Mesodermal cell (in vitro differentiated cells): ENCODE data around the gene SLC25A48.

Source experiments
- H3K27ac ChIP-seq: 2 replicates; pipeline ENCODE4 v1.7.0; 2013; ENCODE audit warnings: mild to moderate bottlenecking, low read depth, low read length, moderate library complexity; ENCODE audit not compliant: severe bottlenecking
- H3K36me3 ChIP-seq: 2 replicates; pipeline ENCODE4 v1.7.1; 2013; ENCODE audit warnings: mild to moderate bottlenecking, low read length, moderate library complexity; ENCODE audit not compliant: control insufficient read depth, insufficient read depth
- H3K4me1 ChIP-seq: one replicate; pipeline ENCODE4 v1.7.1; 2013; ENCODE audit warnings: mild to moderate bottlenecking, low read length; ENCODE audit not compliant: insufficient read depth, control insufficient read depth, poor library complexity, severe bottlenecking
- H3K4me3 ChIP-seq: 2 replicates; pipeline ENCODE4 v1.7.0; 2013; ENCODE audit warnings: low read length, control low read depth, mild to moderate bottlenecking; ENCODE audit not compliant: insufficient read depth, poor library complexity, severe bottlenecking; ENCODE audit errors: extremely low read depth
- H3K9me3 ChIP-seq: 2 replicates; pipeline ENCODE4 v1.7.1; 2013; ENCODE audit warnings: mild to moderate bottlenecking, low read length, moderate library complexity; ENCODE audit not compliant: control insufficient read depth
- WGBS, 2 experiments: methylation state at CpG; one replicate each; pipeline ENCODE4 v1.1.5; 2013; ENCODE audit warnings: missing lambda C conversion rate in 2 of 2; ENCODE audit not compliant: insufficient coverage in 2 of 2; 5-methylcytosine and 5-hydroxymethylcytosine counted together

Gene SLC25A48

GRCh38 chr5:135822959-135823358 is 11.5 kb upstream of the SLC25A48 start:
- no peak overlapping the region for H3K27ac ChIP-seq
- no peaks in the 10 kb centered on the region for H3K4me1 ChIP-seq
- 94 to 95% methylated on average over 3 to 4 of the region's 4 CpGs for WGBS, 2 experiments
- no peaks in the 10 kb centered on the region for H3K36me3 ChIP-seq
- H3K4me3 ChIP-seq = no peak overlapping the region
- no peaks in the 10 kb centered on the region for H3K9me3 ChIP-seq

- Histone ChIP-seq H3K4me1 (no peaks in the 10 kb centered on the region), H3K27ac (no peak overlapping the region), H3K4me3 (no peak overlapping the region), H3K36me3 (no peaks in the 10 kb centered on the region), H3K9me3 (no peaks in the 10 kb centered on the region)
- WGBS, 2 experiments = no CpG with 5 or more reads among the region's 1 CpG
Measured at GRCh38 chr5:135823881-135824280, 10.6 kb upstream of the SLC25A48 start.

GRCh38 chr5:135824541-135825041 is 9.9 kb upstream of the SLC25A48 start:
- H3K4me1 ChIP-seq = no peaks in the 10 kb centered on the region
- H3K27ac ChIP-seq = no peak overlapping the region
- H3K9me3 ChIP-seq = no peaks in the 10 kb centered on the region
- H3K4me3 ChIP-seq = no peak overlapping the region
- H3K36me3 ChIP-seq = no peaks in the 10 kb centered on the region
- 96 to 100% methylated on average over 7 of the region's 7 CpGs for whole genome bisulfite sequencing, 2 experiments

GRCh38 chr5:135825373-135826220 is 8.9 kb upstream of the SLC25A48 start:
- H3K27ac ChIP-seq = no peak overlapping the region
- no peaks in the 10 kb centered on the region for H3K9me3 ChIP-seq
- H3K4me1 ChIP-seq = no peaks in the 10 kb centered on the region
- no peak overlapping the region for H3K4me3 ChIP-seq
- no peaks in the 10 kb centered on the region for H3K36me3 ChIP-seq
- 83 to 88% methylated on average over 9 to 12 of the region's 12 CpGs for whole genome bisulfite sequencing, 2 experiments

- Histone ChIP-seq H3K9me3 (no peaks in the 10 kb centered on the region), H3K36me3 (no peaks in the 10 kb centered on the region), H3K4me1 (no peaks in the 10 kb centered on the region), H3K4me3 (no peak overlapping the region), H3K27ac (no peak overlapping the region)
- 86 to 92% methylated on average over 1 to 3 of the region's 3 CpGs for WGBS, 2 experiments
Measured at GRCh38 chr5:135826221-135826525, 8.3 kb upstream of the SLC25A48 start.

GRCh38 chr5:135826994-135827671 is 7.3 kb upstream of the SLC25A48 start:
- H3K27ac ChIP-seq = no peak overlapping the region
- H3K9me3 ChIP-seq = no peaks in the 10 kb centered on the region
- no peaks in the 10 kb centered on the region for H3K36me3 ChIP-seq
- H3K4me1 ChIP-seq = no peaks in the 10 kb centered on the region
- WGBS, 2 experiments = 67 to 95% methylated on average over 2 to 7 of the region's 8 CpGs
- H3K4me3 ChIP-seq = no peak overlapping the region

GRCh38 chr5:135827965-135828781 is 6.3 kb upstream of the SLC25A48 start:
- H3K4me3 ChIP-seq = no peak overlapping the region
- H3K36me3 ChIP-seq = no peaks in the 10 kb centered on the region
- H3K9me3 ChIP-seq = no peaks in the 10 kb centered on the region
- WGBS, 2 experiments = 86 to 92% methylated on average over 7 of the region's 10 CpGs
- H3K4me1 ChIP-seq = no peaks in the 10 kb centered on the region
- H3K27ac ChIP-seq = no peak overlapping the region

GRCh38 chr5:135828782-135829127 is 5.7 kb upstream of the SLC25A48 start:
- Histone ChIP-seq H3K4me1 (no peaks in the 10 kb centered on the region), H3K4me3 (no peak overlapping the region), H3K27ac (no peak overlapping the region), H3K9me3 (no peaks in the 10 kb centered on the region), H3K36me3 (no peaks in the 10 kb centered on the region)
- WGBS, 2 experiments = 79 to 88% methylated on average over 2 of the region's 2 CpGs

GRCh38 chr5:135829179-135829578 is 5.3 kb upstream of the SLC25A48 start:
- WGBS, 2 experiments = 73 to 92% methylated on average over 6 to 7 of the region's 7 CpGs
- Histone ChIP-seq H3K4me1 (no peaks in the 10 kb centered on the region), H3K4me3 (no peak overlapping the region), H3K36me3 (no peaks in the 10 kb centered on the region), H3K27ac (no peak overlapping the region), H3K9me3 (no peaks in the 10 kb centered on the region)

- H3K27ac ChIP-seq = no peak overlapping the region
- WGBS, 2 experiments = 33 to 38% methylated on average over 16 to 17 of the region's 19 CpGs
- no peaks in the 10 kb centered on the region for H3K36me3 ChIP-seq
- no peak overlapping the region for H3K4me3 ChIP-seq
- no peaks in the 10 kb centered on the region for H3K9me3 ChIP-seq
- H3K4me1 ChIP-seq = no peaks in the 10 kb centered on the region
Measured at GRCh38 chr5:135829681-135830383, 4.6 kb upstream of the SLC25A48 start.
